Peyer's patch (tissue), 4 donors: ENCODE results near the gene SAE1. TPM values are rescaled to one million over a fixed set of nuclear protein-coding genes. Genes with fewer than 3 reads are reported as not detected.

Source experiments
- DNase-seq, 3 donors: peaks; one replicate each; pipeline ENCODE4 v3.0.0-alpha.2; 2017 to 2019
- H3K27ac ChIP-seq, 4 donors: fragments of 200-600 bp; sonication (generic); one replicate each; pipeline ENCODE4 v1.5.1; 2016 to 2019
- H3K27me3 ChIP-seq, 2 donors: fragments of 200-600 bp; sonication (generic); one replicate each; pipeline ENCODE4 v1.5.1; 2019
- H3K36me3 ChIP-seq, 3 donors: fragments of 200-600 bp; sonication (generic); one replicate each; pipeline ENCODE4 v1.5.1; 2016 to 2019
- H3K4me1 ChIP-seq, 4 donors: fragments of 200-600 bp; sonication (generic); one replicate each; pipeline ENCODE4 v1.5.1; 2016 to 2019
- H3K4me3 ChIP-seq, 4 donors: fragments of 200-600 bp; sonication (generic); 1 replicate in 3 of 4; 2 replicates in 1 of 4; pipeline ENCODE4 v1.5.1; 2016 to 2019; ENCODE audit warnings: mild to moderate bottlenecking in 1 of 4
- H3K9me3 ChIP-seq, 4 donors: fragments of 200-600 bp; sonication (generic); one replicate each; pipeline ENCODE4 v1.5.1; 2016 to 2019; ENCODE audit warnings: mild to moderate bottlenecking in 1 of 4
- POLR2A ChIP-seq, 2 donors: fragments of 450-650 bp; IDR thresholded peaks; one replicate each; pipeline ENCODE4 v1.5.1; 2017; ENCODE audit warnings: antibody characterized with exemption in 2 of 2, mild to moderate bottlenecking in 2 of 2, moderate library complexity in 2 of 2
- total RNA-seq, 4 donors: library from RNA; depleted of rRNA; stranded (reverse); fragments of >200 nt; gene quantifications; one replicate each; pipeline ENCODE4 v1.1.0, GENCODE V29; 2016
- TF ChIP-seq, protein P1 (sequence below), 6 experiments: fragments of 450-650 bp in 4 of 6; fragments of 200-600 bp in 2 of 6; sonication (generic) in 1 of 6; IDR thresholded peaks; one replicate each; pipeline ENCODE4 v1.5.1; 2017 to 2019; ENCODE audit warnings: antibody characterized with exemption in 6 of 6, mild to moderate bottlenecking in 3 of 6, moderate library complexity in 1 of 6

Gene SAE1
- total RNA-seq, 4 donors from 2014 or later: 35.9 to 73.4 (median 40.3) TPM

DNA sequence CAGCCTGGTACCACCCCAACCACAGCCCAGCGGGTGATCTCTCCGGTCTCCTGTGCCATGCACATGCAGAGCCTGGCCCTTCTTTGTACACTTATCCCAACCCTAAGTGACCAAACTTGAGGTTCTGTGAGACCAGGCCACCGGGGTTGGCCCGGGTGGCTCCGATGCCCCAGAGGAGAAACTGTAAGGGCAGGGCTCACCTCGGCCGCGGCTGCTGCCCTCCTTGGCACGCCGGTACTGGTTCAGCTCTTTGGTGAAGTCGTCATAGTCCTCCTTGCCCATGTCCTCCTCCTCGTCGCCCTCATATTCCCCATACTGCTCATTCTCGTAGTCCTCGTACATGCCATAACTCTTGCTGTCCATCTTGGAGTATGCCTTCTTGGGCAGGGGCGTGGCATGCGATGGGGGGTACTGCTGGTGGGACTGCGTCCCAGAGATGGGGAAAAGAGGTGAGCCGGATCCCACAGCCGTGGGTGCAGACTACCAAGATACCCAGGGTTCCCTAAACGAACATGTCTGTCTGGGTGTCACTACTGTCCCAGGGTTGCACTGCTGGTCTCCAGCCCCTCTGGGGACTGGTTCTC lies 40.8 kb upstream of the SAE1 start:
- H3K9me3 ChIP-seq: no peaks in the 10 kb centered on the region
- no peaks in the 10 kb centered on the region for H3K27me3 ChIP-seq
- no peak overlapping the region for H3K4me3 ChIP-seq
- peaks cover 0 to 69% (median 0%) of the 10 kb centered on the region in 3 donors for H3K36me3 ChIP-seq
- H3K27ac ChIP-seq: peak overlapping the region in 3 of 4 donors; percentile 80 to 94 (median 88)
- peaks cover 6 to 17% (median 11%) of the 10 kb centered on the region in 4 donors for H3K4me1 ChIP-seq
- DNase-seq: no peak
- no peak for TF ChIP-seq POLR2A (IDR thresholded peaks at IDR 0.05)
- TF ChIP-seq, protein P1, sequence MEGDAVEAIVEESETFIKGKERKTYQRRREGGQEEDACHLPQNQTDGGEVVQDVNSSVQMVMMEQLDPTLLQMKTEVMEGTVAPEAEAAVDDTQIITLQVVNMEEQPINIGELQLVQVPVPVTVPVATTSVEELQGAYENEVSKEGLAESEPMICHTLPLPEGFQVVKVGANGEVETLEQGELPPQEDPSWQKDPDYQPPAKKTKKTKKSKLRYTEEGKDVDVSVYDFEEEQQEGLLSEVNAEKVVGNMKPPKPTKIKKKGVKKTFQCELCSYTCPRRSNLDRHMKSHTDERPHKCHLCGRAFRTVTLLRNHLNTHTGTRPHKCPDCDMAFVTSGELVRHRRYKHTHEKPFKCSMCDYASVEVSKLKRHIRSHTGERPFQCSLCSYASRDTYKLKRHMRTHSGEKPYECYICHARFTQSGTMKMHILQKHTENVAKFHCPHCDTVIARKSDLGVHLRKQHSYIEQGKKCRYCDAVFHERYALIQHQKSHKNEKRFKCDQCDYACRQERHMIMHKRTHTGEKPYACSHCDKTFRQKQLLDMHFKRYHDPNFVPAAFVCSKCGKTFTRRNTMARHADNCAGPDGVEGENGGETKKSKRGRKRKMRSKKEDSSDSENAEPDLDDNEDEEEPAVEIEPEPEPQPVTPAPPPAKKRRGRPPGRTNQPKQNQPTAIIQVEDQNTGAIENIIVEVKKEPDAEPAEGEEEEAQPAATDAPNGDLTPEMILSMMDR (IDR thresholded peaks at IDR 0.05): no peak

DNA sequence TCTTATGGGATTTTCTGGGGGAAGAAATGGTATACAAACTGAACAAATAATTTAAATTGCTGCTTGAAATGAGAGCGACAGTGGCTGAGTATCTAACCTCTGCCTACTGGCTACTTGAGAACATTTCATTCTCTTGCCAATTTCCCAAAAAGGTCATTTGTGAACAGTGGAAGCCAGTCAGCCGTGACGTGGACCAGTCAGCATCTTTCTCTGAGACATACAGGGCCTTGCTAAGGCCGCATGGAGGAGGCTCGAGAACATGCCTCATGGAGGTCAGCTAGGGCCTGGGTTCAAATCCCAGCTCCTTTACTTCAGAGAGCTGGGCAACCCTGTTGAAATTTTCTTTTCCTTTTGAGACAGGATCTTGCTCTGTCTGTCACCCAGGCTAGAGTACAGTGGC lies 37.4 kb upstream of the SAE1 start:
- Histone ChIP-seq H3K4me1 (peaks cover 11 to 48% (median 18%) of the 10 kb centered on the region in 4 donors), H3K36me3 (peaks cover 0 to 39% (median 0%) of the 10 kb centered on the region in 3 donors), H3K27me3 (no peaks in the 10 kb centered on the region), H3K9me3 (no peaks in the 10 kb centered on the region), H3K4me3 (no peak overlapping the region), H3K27ac (peak overlapping the region; percentile 75 to 98 (median 90))
- DNase-seq: peak in 1 of 3 donors; percentile 40
- no peak for TF ChIP-seq POLR2A (IDR thresholded peaks at IDR 0.05)
- TF ChIP-seq, protein P1 (IDR thresholded peaks at IDR 0.05): no peak

DNA sequence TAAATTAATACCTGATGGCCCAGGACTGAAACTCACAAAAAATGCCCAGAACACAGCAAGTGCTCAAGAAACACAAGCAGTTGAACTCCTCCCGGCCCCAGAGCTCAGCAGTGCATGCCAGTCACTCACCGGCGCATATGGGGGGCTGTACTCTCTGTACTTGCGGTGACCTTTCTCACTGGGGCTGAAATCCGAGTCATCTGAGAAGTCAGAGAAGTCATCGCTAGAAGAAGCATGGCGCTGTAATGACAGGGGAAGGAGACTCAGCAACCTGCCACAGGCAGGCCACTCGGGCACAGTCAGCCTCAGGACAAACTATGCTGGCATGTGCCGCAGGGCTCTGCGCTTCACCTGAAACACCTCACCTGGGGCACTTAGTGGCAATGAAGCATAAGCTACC lies 36.8 kb upstream of the SAE1 start:
- no peaks in the 10 kb centered on the region for H3K9me3 ChIP-seq
- peaks cover 0 to 39% (median 0%) of the 10 kb centered on the region in 3 donors for H3K36me3 ChIP-seq
- TF ChIP-seq POLR2A (IDR thresholded peaks at IDR 0.05): no peak
- TF ChIP-seq, protein P1 (IDR thresholded peaks at IDR 0.05): no peak
- H3K27ac ChIP-seq: peak overlapping the region; percentile 75 to 98 (median 90)
- DNase-seq: peak in 2 of 3 donors; percentile 70 to 73
- H3K4me3 ChIP-seq: no peak overlapping the region
- H3K27me3 ChIP-seq: no peaks in the 10 kb centered on the region
- peaks cover 11 to 54% (median 18%) of the 10 kb centered on the region in 4 donors for H3K4me1 ChIP-seq

GRCh38 chr19:47094557-47095475 lies 35.8 kb upstream of the SAE1 start:
- no peaks in the 10 kb centered on the region for H3K27me3 ChIP-seq
- H3K9me3 ChIP-seq: no peaks in the 10 kb centered on the region
- peak in 1 of 2 donors; percentile 9 for TF ChIP-seq POLR2A (IDR thresholded peaks at IDR 0.05)
- TF ChIP-seq, protein P1 (IDR thresholded peaks at IDR 0.05): no peak
- peak overlapping the region in 2 of 4 donors; percentile 5 to 20 for H3K4me3 ChIP-seq
- DNase-seq: peak in 2 of 3 donors; percentile 65 to 77
- peak overlapping the region; percentile 75 to 98 (median 90) for H3K27ac ChIP-seq
- H3K4me1 ChIP-seq: peaks cover 11 to 53% (median 17%) of the 10 kb centered on the region in 4 donors
- H3K36me3 ChIP-seq: peaks cover 0 to 35% (median 0%) of the 10 kb centered on the region in 3 donors

DNA sequence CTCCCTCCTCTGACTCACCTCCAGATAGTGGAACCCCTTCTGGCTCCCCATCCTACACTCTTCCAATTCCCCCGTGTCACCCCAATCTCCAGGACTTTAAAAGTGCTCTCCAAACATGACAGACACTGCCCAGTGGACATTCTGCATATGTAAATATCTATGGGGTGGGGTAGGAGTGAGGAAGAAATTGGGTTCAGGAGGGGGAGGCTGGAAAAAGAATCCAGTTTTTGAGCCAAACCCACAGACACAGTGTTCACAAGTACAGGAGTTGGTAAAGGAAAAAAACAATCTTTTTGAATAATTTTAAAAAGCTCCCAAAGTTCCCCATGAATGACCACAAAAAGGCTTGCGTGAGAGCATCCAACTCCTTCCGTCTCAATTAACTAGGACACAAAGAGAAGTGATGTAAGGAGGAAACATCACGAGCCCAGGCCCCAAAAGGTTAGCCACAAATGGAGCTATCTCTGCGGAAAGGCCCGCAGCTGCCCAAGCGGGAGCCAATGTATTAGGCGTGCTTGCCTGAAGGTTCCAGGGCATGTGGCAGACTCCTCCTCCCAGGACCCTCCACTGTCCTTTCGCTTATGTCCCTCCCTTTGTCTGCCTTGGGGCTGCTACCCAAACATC lies 35.0 kb upstream of the SAE1 start:
- Histone ChIP-seq H3K27me3 (no peaks in the 10 kb centered on the region), H3K4me1 (peaks cover 11 to 48% (median 17%) of the 10 kb centered on the region in 4 donors), H3K4me3 (peak overlapping the region in 2 of 4 donors; percentile 5 to 20), H3K36me3 (peaks cover 0 to 27% (median 0%) of the 10 kb centered on the region in 3 donors), H3K9me3 (no peaks in the 10 kb centered on the region), H3K27ac (peak overlapping the region; percentile 75 to 98 (median 90))
- DNase-seq: no peak
- TF ChIP-seq, protein P1 (IDR thresholded peaks at IDR 0.05): no peak
- TF ChIP-seq POLR2A (IDR thresholded peaks at IDR 0.05): no peak
